ENCODE measurements around the gene AK8. TPM values are rescaled to one million over a fixed set of nuclear protein-coding genes. Genes with fewer than 3 reads are reported as not detected.

Gene AK8, protein sequence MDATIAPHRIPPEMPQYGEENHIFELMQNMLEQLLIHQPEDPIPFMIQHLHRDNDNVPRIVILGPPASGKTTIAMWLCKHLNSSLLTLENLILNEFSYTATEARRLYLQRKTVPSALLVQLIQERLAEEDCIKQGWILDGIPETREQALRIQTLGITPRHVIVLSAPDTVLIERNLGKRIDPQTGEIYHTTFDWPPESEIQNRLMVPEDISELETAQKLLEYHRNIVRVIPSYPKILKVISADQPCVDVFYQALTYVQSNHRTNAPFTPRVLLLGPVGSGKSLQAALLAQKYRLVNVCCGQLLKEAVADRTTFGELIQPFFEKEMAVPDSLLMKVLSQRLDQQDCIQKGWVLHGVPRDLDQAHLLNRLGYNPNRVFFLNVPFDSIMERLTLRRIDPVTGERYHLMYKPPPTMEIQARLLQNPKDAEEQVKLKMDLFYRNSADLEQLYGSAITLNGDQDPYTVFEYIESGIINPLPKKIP
- 0.14 and 0.82 TPM in 2 replicates for total RNA-seq (2014; rRNA removed; shearing (Covaris generic))
- polyA plus RNA-seq (2016; fragmentation: Nextera tagmentation; extraction: Ambion mirVana): 0.70 and 0.78 TPM in 2 replicates
- long read RNA-seq, partial matches to known transcripts: 0 of 1 reads
- long read RNA-seq, other reads (novel, unspliced or antisense): 1 of 1 reads

DNA sequence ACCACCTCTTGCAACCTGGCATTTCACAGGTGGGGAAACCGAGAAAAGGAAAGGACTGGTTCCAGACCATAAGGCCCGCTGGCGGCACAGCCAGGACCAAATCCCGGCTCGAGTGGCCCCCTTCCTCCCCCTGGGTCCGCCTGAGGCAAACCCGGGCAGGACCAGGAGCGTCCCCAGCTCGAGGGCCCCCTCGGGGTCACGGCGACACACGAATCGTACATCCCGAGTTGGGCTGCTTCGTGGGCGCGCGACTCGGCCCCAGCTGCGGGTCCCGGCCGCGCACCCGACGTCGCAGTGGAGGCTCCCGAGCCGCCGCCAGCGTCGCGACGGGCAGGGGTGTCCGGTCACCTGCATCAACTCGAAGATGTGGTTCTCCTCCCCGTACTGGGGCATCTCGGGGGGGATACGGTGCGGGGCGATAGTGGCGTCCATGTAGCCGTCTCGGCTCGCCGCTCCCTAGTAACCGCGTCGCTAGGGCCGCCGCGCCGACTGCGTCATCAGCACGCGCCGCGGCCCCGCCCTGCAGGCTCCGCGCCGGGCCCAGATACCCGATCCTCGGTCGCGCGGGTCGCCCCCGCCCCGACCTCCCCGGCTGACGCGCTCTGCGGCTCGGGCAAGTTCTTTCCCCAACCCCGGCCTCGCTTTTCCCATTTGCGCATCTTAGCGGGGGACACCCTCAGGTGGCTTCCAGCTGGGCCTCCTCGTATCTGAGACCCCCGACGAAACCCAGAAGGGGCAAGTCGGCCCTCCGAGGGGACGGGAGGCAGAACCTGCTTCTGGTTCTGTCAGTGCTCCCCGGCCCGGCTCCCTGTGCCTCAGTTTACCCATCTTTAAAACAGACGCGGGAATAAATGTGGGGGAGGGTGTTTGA, at the start of gene AK8:
TSS of gene AK8 (minus strand) at position 461 of the 871 bp plus-strand sequence. CDS start at position 432, 29 bp downstream.
- Histone ChIP-seq H3K36me3 (ENCODE audit: insufficient read depth) (no peaks in the 10 kb centered on the region), H3F3A (replicated peaks; ENCODE audit: low read depth) (no peaks in the 10 kb centered on the region), H3K79me2 (replicated peaks; ENCODE audit: insufficient read depth) (no peaks in the 10 kb centered on the region), H3K27ac (ENCODE audit: low read depth) (no peak within 1 kb of the TSS), H2AFZ (peak within 1 kb of the TSS; percentile 100), H4K20me1 (replicated peaks; ENCODE audit: insufficient read depth) (no peaks in the 10 kb centered on the region), H3K4me3 (peak within 1 kb of the TSS; percentile 99), H3K4me1 (ENCODE audit: insufficient read depth) (no peaks in the 10 kb centered on the region), H3K4me2 (peak within 1 kb of the TSS; percentile 96), H3K9me2 (ENCODE audit: insufficient read depth) (no peaks in the 10 kb centered on the region), H3K27me3 (ENCODE audit: insufficient read depth) (peaks cover 34% of the 10 kb centered on the region)
- no peak within 1 kb of the TSS for H3K27ac Mint-ChIP-seq
- H3K27me3 Mint-ChIP-seq (ENCODE audit: insufficient read depth, low read depth, poor library complexity): peaks cover 17% of the 10 kb centered on the region
- H3K9me3 Mint-ChIP-seq: no peaks in the 10 kb centered on the region
- TF ChIP-seq STAT1 (IDR thresholded peaks at IDR 0.05; ENCODE audit: unreplicated experiment): no peak
- TF ChIP-seq, protein P1, sequence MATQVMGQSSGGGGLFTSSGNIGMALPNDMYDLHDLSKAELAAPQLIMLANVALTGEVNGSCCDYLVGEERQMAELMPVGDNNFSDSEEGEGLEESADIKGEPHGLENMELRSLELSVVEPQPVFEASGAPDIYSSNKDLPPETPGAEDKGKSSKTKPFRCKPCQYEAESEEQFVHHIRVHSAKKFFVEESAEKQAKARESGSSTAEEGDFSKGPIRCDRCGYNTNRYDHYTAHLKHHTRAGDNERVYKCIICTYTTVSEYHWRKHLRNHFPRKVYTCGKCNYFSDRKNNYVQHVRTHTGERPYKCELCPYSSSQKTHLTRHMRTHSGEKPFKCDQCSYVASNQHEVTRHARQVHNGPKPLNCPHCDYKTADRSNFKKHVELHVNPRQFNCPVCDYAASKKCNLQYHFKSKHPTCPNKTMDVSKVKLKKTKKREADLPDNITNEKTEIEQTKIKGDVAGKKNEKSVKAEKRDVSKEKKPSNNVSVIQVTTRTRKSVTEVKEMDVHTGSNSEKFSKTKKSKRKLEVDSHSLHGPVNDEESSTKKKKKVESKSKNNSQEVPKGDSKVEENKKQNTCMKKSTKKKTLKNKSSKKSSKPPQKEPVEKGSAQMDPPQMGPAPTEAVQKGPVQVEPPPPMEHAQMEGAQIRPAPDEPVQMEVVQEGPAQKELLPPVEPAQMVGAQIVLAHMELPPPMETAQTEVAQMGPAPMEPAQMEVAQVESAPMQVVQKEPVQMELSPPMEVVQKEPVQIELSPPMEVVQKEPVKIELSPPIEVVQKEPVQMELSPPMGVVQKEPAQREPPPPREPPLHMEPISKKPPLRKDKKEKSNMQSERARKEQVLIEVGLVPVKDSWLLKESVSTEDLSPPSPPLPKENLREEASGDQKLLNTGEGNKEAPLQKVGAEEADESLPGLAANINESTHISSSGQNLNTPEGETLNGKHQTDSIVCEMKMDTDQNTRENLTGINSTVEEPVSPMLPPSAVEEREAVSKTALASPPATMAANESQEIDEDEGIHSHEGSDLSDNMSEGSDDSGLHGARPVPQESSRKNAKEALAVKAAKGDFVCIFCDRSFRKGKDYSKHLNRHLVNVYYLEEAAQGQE (IDR thresholded peaks at IDR 0.05; ENCODE audit: unreplicated experiment): peak; percentile 29
- peak; percentile 99 for TF ChIP-seq CREB1 (CRISPR knock-in tag; IDR thresholded peaks at IDR 0.05; ENCODE audit: low read depth)
- no peaks in the 10 kb centered on the region for H3K4me1 Mint-ChIP-seq
- ATAC-seq (peak; percentile 80), DNase-seq (ENCODE audit: low spot score) (peak; percentile 85)
- no peaks in the 10 kb centered on the region; the same call in 2 of the 3 replicates for H3K36me3 Mint-ChIP-seq (ENCODE audit: low read depth)
- peak within 1 kb of the TSS; percentile 81 for H3K4me3 Mint-ChIP-seq

DNA sequence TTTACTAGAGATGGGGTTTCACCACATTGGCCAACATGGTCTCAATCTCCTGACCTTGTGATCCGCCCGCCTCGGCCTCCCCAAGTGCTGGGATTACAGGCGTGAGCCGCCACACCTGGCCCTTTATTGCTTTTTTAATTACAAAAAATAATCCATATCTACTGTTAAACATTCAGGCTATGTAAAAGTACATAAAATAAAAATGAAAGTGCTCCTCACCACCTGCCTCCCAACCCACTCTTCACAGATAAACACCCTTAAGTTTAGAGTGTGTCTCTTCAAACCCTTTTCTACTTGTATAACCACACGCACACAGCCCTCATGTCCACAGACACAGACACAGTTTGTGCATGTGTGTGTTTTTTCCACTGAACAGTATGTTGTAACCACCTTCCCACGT, 49.6 kb upstream of the AK8 start:
- Mint-ChIP-seq H3K9me3 (no peaks in the 10 kb centered on the region), H3K36me3 (ENCODE audit: low read depth) (peaks cover 23% of the 10 kb centered on the region), H3K4me1 (no peaks in the 10 kb centered on the region), H3K27me3 (ENCODE audit: insufficient read depth, low read depth, poor library complexity) (no peaks in the 10 kb centered on the region), H3K27ac (no peak overlapping the region), H3K4me3 (no peak overlapping the region)
- Histone ChIP-seq H3K4me3 (no peak overlapping the region), H3K27me3 (ENCODE audit: insufficient read depth) (no peaks in the 10 kb centered on the region), H3K4me2 (no peak overlapping the region), H3F3A (replicated peaks; ENCODE audit: low read depth) (no peaks in the 10 kb centered on the region), H3K4me1 (ENCODE audit: insufficient read depth) (no peaks in the 10 kb centered on the region), H3K9me2 (ENCODE audit: insufficient read depth) (no peaks in the 10 kb centered on the region), H3K36me3 (ENCODE audit: insufficient read depth) (peaks cover 19% of the 10 kb centered on the region; the same call in 1 of the 2 replicates), H3K79me2 (replicated peaks; ENCODE audit: insufficient read depth) (peaks cover 7% of the 10 kb centered on the region; the same call in 1 of the 2 replicates), H2AFZ (no peak overlapping the region), H3K27ac (ENCODE audit: low read depth) (no peak overlapping the region), H4K20me1 (replicated peaks; ENCODE audit: insufficient read depth) (peaks cover 18% of the 10 kb centered on the region)
- TF ChIP-seq, protein P2, sequence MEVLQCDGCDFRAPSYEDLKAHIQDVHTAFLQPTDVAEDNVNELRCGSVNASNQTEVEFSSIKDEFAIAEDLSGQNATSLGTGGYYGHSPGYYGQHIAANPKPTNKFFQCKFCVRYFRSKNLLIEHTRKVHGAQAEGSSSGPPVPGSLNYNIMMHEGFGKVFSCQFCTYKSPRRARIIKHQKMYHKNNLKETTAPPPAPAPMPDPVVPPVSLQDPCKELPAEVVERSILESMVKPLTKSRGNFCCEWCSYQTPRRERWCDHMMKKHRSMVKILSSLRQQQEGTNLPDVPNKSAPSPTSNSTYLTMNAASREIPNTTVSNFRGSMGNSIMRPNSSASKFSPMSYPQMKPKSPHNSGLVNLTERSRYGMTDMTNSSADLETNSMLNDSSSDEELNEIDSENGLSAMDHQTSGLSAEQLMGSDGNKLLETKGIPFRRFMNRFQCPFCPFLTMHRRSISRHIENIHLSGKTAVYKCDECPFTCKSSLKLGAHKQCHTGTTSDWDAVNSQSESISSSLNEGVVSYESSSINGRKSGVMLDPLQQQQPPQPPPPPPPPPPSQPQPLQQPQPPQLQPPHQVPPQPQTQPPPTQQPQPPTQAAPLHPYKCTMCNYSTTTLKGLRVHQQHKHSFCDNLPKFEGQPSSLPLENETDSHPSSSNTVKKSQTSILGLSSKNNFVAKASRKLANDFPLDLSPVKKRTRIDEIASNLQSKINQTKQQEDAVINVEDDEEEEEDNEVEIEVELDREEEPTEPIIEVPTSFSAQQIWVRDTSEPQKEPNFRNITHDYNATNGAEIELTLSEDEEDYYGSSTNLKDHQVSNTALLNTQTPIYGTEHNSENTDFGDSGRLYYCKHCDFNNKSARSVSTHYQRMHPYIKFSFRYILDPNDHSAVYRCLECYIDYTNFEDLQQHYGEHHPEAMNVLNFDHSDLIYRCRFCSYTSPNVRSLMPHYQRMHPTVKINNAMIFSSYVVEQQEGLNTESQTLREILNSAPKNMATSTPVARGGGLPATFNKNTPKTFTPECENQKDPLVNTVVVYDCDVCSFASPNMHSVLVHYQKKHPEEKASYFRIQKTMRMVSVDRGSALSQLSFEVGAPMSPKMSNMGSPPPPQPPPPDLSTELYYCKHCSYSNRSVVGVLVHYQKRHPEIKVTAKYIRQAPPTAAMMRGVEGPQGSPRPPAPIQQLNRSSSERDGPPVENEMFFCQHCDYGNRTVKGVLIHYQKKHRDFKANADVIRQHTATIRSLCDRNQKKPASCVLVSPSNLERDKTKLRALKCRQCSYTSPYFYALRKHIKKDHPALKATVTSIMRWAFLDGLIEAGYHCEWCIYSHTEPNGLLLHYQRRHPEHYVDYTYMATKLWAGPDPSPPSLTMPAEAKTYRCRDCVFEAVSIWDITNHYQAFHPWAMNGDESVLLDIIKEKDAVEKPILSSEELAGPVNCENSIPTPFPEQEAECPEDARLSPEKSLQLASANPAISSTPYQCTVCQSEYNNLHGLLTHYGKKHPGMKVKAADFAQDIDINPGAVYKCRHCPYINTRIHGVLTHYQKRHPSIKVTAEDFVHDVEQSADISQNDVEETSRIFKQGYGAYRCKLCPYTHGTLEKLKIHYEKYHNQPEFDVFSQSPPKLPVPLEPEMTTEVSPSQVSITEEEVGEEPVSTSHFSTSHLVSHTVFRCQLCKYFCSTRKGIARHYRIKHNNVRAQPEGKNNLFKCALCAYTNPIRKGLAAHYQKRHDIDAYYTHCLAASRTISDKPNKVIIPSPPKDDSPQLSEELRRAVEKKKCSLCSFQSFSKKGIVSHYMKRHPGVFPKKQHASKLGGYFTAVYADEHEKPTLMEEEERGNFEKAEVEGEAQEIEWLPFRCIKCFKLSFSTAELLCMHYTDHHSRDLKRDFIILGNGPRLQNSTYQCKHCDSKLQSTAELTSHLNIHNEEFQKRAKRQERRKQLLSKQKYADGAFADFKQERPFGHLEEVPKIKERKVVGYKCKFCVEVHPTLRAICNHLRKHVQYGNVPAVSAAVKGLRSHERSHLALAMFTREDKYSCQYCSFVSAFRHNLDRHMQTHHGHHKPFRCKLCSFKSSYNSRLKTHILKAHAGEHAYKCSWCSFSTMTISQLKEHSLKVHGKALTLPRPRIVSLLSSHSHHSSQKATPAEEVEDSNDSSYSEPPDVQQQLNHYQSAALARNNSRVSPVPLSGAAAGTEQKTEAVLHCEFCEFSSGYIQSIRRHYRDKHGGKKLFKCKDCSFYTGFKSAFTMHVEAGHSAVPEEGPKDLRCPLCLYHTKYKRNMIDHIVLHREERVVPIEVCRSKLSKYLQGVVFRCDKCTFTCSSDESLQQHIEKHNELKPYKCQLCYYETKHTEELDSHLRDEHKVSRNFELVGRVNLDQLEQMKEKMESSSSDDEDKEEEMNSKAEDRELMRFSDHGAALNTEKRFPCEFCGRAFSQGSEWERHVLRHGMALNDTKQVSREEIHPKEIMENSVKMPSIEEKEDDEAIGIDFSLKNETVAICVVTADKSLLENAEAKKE (CRISPR knock-in tag; IDR thresholded peaks at IDR 0.05): no peak
- no peak for TF ChIP-seq STAT1 (IDR thresholded peaks at IDR 0.05; ENCODE audit: unreplicated experiment)
- TF ChIP-seq ZNF114 (CRISPR knock-in tag; IDR thresholded peaks at IDR 0.05): no peak
- ATAC-seq (no peak), DNase-seq (ENCODE audit: low spot score) (no peak)

All from GM23338 (cell line).